Trophoblast cell (in vitro differentiated cells and primary cell): ENCODE measurements around the gene TSC2.

Experiments used
- DNase-seq, 2 donors: peaks; one replicate each; pipeline ENCODE4 v3.0.0-alpha.2; 2016
- H2AFZ ChIP-seq: 2 replicates; pipeline ENCODE4 v1.6.1; 2013; ENCODE audit warnings: low read length, moderate library complexity, mild to moderate bottlenecking; ENCODE audit not compliant: insufficient read depth, poor library complexity
- H2AK5ac ChIP-seq: 2 replicates; pipeline ENCODE4 v1.6.1; 2013; ENCODE audit warnings: mild to moderate bottlenecking, low read length
- H2BK120ac ChIP-seq: 2 replicates; pipeline ENCODE4 v1.6.1; 2013; ENCODE audit warnings: low read length, mild to moderate bottlenecking, moderate library complexity; ENCODE audit not compliant: insufficient read depth, poor library complexity
- H2BK12ac ChIP-seq: 2 replicates; pipeline ENCODE4 v1.6.1; 2013; ENCODE audit warnings: mild to moderate bottlenecking, low read length, moderate library complexity
- H2BK5ac ChIP-seq: 2 replicates; pipeline ENCODE4 v1.6.1; 2013; ENCODE audit warnings: low read length, low read depth, moderate library complexity, mild to moderate bottlenecking; ENCODE audit not compliant: poor library complexity
- H3K14ac ChIP-seq: 2 replicates; pipeline ENCODE4 v1.6.1; 2013; ENCODE audit warnings: mild to moderate bottlenecking, low read length
- H3K18ac ChIP-seq: 2 replicates; pipeline ENCODE4 v1.6.1; 2013; ENCODE audit warnings: mild to moderate bottlenecking, low read length
- H3K23ac ChIP-seq: 2 replicates; pipeline ENCODE4 v1.6.1; 2013; ENCODE audit warnings: low read length
- H3K27ac ChIP-seq: 2 replicates; pipeline ENCODE4 v1.5.1; 2013; ENCODE audit warnings: low read depth, mild to moderate bottlenecking, inconsistent platforms, low read length, moderate library complexity
- H3K27me3 ChIP-seq: 2 replicates; pipeline ENCODE4 v1.6.1; 2013; ENCODE audit warnings: inconsistent platforms, mild to moderate bottlenecking, low read length, moderate library complexity; ENCODE audit not compliant: insufficient read depth
- H3K36me3 ChIP-seq, 2 experiments: 1 replicate in 1 of 2; 2 replicates in 1 of 2; pipeline ENCODE4 v1.6.1; 2013; ENCODE audit warnings: low read length in 2 of 2, mild to moderate bottlenecking in 2 of 2, moderate library complexity in 1 of 2; ENCODE audit not compliant: insufficient read depth in 2 of 2, control insufficient read depth in 1 of 2
- H3K4ac ChIP-seq: 2 replicates; pipeline ENCODE4 v1.6.1; 2013; ENCODE audit warnings: low read depth, mild to moderate bottlenecking, low read length, moderate library complexity
- H3K4me1 ChIP-seq, 2 experiments: 1 replicate in 1 of 2; 2 replicates in 1 of 2; pipeline ENCODE4 v1.6.1; 2013; ENCODE audit warnings: low read length in 2 of 2, mild to moderate bottlenecking in 2 of 2, moderate library complexity in 1 of 2; ENCODE audit not compliant: insufficient read depth in 2 of 2, control insufficient read depth in 1 of 2
- H3K4me2 ChIP-seq: 2 replicates; pipeline ENCODE4 v1.6.1; 2013; ENCODE audit warnings: inconsistent platforms, mild to moderate bottlenecking, low read length, moderate library complexity
- H3K4me3 ChIP-seq: 2 replicates; pipeline ENCODE4 v1.5.1; 2013; ENCODE audit warnings: mild to moderate bottlenecking, low read depth, low read length, inconsistent platforms
- H3K79me1 ChIP-seq: one replicate; pipeline ENCODE4 v1.6.1; 2013; ENCODE audit warnings: low read length
- H3K79me2 ChIP-seq: 2 replicates; pipeline ENCODE4 v1.6.1; 2013; ENCODE audit warnings: low read length, mild to moderate bottlenecking; ENCODE audit not compliant: control insufficient read depth, insufficient read depth, poor library complexity
- H3K9ac ChIP-seq: 2 replicates; pipeline ENCODE4 v1.6.1; 2013; ENCODE audit warnings: mild to moderate bottlenecking, low read length
- H3K9me3 ChIP-seq: 2 replicates; pipeline ENCODE4 v1.6.1; 2013; ENCODE audit warnings: low read depth, mild to moderate bottlenecking, control low read depth, inconsistent platforms, low read length; ENCODE audit not compliant: insufficient read depth
- H4K12ac ChIP-seq: 2 replicates; pipeline ENCODE4 v1.6.1; 2013; ENCODE audit warnings: low read depth, mild to moderate bottlenecking, low read length, moderate library complexity
- H4K8ac ChIP-seq: 2 replicates; pipeline ENCODE4 v1.6.1; 2013; ENCODE audit warnings: low read depth, mild to moderate bottlenecking, low read length, moderate library complexity
- H4K91ac ChIP-seq: one replicate; pipeline ENCODE4 v1.6.1; 2013; ENCODE audit warnings: low read depth, mild to moderate bottlenecking, low read length, moderate library complexity
- WGBS: extraction: QIAGEN DNeasy Blood & Tissue Kit; methylation state at CpG from one replicate; pipeline ENCODE4 v1.1.7; 2013; ENCODE audit warnings: missing lambda C conversion rate; ENCODE audit not compliant: insufficient read length, insufficient coverage; ENCODE audit errors: extremely low coverage; 5-methylcytosine and 5-hydroxymethylcytosine counted together

TSC2 gene

DNA sequence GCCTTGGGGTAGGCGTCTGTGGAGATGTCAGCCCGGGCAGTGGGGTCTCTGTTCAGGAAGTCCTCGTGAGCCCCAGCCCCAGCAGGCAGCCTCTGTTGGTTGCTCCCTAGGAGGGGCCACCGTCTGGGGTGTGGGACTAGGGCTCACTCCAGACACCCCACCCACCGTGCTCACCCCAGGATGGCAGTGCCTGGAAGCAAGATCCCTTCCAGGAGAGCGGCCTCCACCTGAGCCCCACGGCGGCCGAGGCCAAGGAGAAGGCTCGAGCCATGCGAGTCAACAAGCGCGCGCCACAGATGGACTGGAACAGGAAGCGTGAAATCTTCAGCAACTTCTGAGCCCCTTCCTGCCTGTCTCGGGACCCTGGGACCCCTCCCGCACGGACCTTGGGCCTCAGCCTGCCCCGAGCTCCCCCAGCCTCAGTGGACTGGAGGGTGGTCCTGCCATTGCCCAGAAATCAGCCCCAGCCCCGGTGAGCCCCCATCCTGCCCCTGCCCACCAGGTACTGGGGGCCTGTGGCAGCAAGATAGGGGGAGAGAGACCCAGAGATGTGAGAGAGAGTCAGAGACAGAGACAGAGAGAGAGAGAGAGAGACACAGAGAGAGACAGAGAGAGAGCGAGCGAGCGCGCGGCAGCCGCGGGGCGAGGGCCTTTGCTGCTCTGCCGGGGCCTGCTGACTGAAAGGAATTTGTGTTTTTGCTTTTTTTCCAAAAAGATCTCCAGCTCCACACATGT lies 10.0 kb upstream of the TSC2 start:
- no peaks in the 10 kb centered on the region for H3K27me3 ChIP-seq
- no peak overlapping the region for H2BK5ac ChIP-seq
- no peak overlapping the region for H3K14ac ChIP-seq
- no peak for DNase-seq
- no CpG with 5 or more reads among the region's 29 CpGs for WGBS
- no peak overlapping the region for H3K23ac ChIP-seq
- no peak overlapping the region for H4K12ac ChIP-seq
- H3K18ac ChIP-seq = no peak overlapping the region
- H3K4me2 ChIP-seq = no peak overlapping the region
- no peaks in the 10 kb centered on the region for H3K9me3 ChIP-seq
- H3K4me1 ChIP-seq = peaks cover 26 to 28% of the 10 kb centered on the region in 2 experiments
- H3K4me3 ChIP-seq = no peak overlapping the region
- no peak overlapping the region for H4K91ac ChIP-seq
- peaks cover 17 to 20% of the 10 kb centered on the region in 2 experiments for H3K36me3 ChIP-seq
- H3K27ac ChIP-seq = no peak overlapping the region
- no peak overlapping the region for H3K4ac ChIP-seq
- H3K9ac ChIP-seq = no peak overlapping the region
- no peaks in the 10 kb centered on the region for H3K79me2 ChIP-seq
- H2AFZ ChIP-seq = no peak overlapping the region
- no peak overlapping the region for H2BK12ac ChIP-seq
- H4K8ac ChIP-seq = no peak overlapping the region
- no peak overlapping the region for H2AK5ac ChIP-seq
- peaks cover 13% of the 10 kb centered on the region for H3K79me1 ChIP-seq
- H2BK120ac ChIP-seq = no peak overlapping the region

DNA sequence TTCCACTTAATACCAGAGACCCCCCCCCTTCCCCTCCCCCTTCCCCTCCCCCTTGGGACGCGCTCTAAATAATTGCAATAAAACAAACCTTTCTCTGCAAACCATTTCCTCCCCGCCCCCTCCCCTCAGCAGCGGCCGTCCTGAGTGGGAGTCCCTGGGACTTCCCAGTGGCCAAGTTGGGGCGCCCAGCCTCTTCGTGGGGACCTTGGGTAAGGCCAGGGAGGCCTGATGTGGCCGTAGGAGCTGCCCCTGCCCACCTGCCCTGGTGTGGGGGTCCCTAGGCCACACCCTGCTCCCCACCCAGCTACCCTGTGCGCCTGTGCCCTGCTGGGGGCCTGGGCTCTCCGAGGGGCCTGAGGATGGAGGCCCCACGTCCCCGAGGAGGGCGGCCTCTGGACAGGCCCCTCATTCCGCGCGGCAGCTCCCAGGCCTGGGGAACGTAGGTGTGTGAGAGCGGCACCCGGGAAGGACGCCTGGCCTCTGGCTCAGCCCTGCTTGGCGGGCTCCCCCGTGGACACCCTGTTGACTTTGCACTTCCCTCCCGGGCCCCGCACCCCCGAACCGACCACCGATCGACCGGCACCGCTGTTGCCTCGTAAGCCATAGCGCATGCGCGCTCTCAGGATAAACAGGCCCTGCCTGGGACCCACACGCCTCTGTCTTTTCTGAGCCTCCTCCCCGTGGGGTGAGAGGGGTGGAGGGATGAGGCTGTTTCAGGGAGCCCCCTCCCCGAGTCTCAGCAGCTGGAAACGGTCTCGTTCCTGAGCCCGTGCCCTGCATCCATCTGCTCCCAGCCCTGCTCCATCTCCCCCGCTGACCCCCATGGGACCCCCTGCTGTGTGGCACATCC lies 9.2 kb upstream of the TSC2 start:
- H3K4ac ChIP-seq = no peak overlapping the region
- H3K4me2 ChIP-seq = no peak overlapping the region
- peaks cover 17 to 20% of the 10 kb centered on the region in 2 experiments for H3K36me3 ChIP-seq
- no peak overlapping the region for H4K12ac ChIP-seq
- no peaks in the 10 kb centered on the region for H3K27me3 ChIP-seq
- no peak overlapping the region for H4K8ac ChIP-seq
- H3K9me3 ChIP-seq = no peaks in the 10 kb centered on the region
- no peak for DNase-seq
- no peak overlapping the region for H2AK5ac ChIP-seq
- no peak overlapping the region for H2BK120ac ChIP-seq
- H3K4me3 ChIP-seq = no peak overlapping the region
- H3K79me2 ChIP-seq = no peaks in the 10 kb centered on the region
- no peak overlapping the region for H2AFZ ChIP-seq
- H3K4me1 ChIP-seq = peaks cover 19 to 22% of the 10 kb centered on the region in 2 experiments
- no peak overlapping the region for H3K23ac ChIP-seq
- no peak overlapping the region for H2BK5ac ChIP-seq
- no CpG with 5 or more reads among the region's 41 CpGs for WGBS
- no peak overlapping the region for H3K9ac ChIP-seq
- H3K79me1 ChIP-seq = peaks cover 9% of the 10 kb centered on the region
- no peak overlapping the region for H4K91ac ChIP-seq
- H3K27ac ChIP-seq = no peak overlapping the region
- H3K14ac ChIP-seq = no peak overlapping the region
- no peak overlapping the region for H2BK12ac ChIP-seq
- H3K18ac ChIP-seq = no peak overlapping the region

DNA sequence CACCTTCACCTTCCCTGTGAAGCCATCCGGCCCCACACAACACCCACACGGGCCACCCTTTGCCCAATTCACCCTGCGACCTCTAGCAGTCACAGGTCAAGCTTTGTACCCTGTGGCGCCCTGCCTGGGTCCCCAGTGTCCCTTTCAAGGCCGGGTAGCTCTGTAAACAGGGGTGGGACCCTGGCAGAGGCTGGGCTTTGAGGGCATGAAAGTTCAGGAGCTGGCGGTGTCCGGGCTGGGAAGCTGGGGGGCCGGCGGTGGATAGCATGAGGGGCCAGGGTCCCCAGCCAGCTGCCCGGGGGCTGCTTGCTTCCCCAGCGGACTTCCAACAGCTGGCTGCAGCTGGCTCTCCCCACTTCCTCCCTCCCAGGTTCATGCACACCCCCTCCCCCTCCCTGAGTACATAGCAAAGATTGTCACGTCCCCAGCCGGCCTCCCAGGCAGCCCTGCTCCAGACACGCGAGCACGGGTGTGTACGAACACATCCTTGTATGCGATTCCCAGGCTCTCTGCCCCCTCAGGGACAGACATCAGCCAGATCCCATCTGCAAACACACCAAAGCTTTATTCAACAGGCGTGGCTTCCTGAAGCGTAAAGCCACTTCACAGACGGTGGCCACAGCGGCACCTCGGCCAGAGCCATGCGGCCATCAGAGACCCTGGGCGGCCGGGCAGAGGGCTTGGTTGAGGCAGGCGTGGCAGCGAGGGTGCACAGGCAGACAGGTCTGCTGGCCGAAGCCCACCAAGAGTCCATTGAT lies 8.3 kb upstream of the TSC2 start:
- Histone ChIP-seq H3K9ac (no peak overlapping the region), H3K79me2 (no peaks in the 10 kb centered on the region), H3K14ac (no peak overlapping the region), H4K8ac (no peak overlapping the region), H2AFZ (no peak overlapping the region), H2BK12ac (no peak overlapping the region), H3K18ac (no peak overlapping the region), H4K12ac (no peak overlapping the region), H2BK120ac (no peak overlapping the region), H2AK5ac (no peak overlapping the region), H3K4me1 (peaks cover 13 to 16% of the 10 kb centered on the region in 2 experiments), H3K27me3 (no peaks in the 10 kb centered on the region), H2BK5ac (no peak overlapping the region), H3K4me2 (no peak overlapping the region), H3K27ac (no peak overlapping the region), H3K9me3 (peaks cover under 1% of the 10 kb centered on the region), H3K79me1 (peaks cover 5% of the 10 kb centered on the region), H4K91ac (no peak overlapping the region), H3K4ac (no peak overlapping the region), H3K23ac (no peak overlapping the region), H3K36me3 (peaks cover 17 to 20% of the 10 kb centered on the region in 2 experiments), H3K4me3 (no peak overlapping the region)
- no CpG with 5 or more reads among the region's 29 CpGs for WGBS
- DNase-seq = no peak

DNA sequence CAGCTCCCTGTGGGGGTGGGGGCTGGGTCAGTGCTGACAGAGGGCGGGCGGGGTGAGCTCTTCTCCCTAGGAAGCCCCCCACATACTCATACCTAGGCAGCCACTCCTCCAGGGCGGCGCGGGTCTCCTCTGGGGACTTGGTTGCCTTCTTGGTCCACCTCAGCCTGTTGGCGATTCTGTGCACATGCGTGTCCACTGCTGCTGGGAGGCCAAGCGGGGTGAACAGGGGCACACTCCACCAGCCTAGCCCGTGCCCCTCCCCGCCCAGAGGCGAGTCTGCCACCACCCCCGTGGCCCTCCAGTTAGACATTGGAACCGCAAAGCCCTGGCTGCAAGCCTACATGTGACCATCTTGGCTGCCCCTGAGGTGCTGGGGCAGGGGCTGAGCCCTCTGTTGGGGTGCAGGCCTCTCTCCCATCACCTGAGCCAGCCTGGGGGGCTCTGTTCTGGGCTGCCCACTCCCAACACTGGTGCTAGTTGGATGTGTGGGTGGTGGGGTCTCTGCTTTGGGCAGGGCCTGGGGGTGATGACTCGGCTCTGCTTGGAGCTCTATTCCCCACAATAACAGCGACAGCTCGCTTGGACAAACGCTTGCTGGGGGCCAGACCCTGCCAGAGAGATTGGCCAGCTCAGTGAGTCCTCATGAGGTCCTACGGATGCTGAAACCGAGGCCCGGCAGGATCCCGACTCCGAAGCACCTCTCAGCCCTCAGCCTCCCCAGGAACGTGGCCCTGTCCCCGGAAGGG lies 7.6 kb upstream of the TSC2 start:
- Histone ChIP-seq H4K91ac (no peak overlapping the region), H2AK5ac (no peak overlapping the region), H2BK5ac (no peak overlapping the region), H3K23ac (no peak overlapping the region), H4K12ac (no peak overlapping the region), H3K14ac (no peak overlapping the region), H3K36me3 (peaks cover 17 to 20% of the 10 kb centered on the region in 2 experiments), H3K79me2 (no peaks in the 10 kb centered on the region), H2BK120ac (no peak overlapping the region), H3K4me1 (peaks cover 9 to 10% of the 10 kb centered on the region in 2 experiments), H3K18ac (no peak overlapping the region), H2AFZ (no peak overlapping the region), H3K27me3 (no peaks in the 10 kb centered on the region), H3K79me1 (peaks cover 4% of the 10 kb centered on the region), H3K4ac (no peak overlapping the region), H2BK12ac (no peak overlapping the region), H3K27ac (no peak overlapping the region), H3K9ac (no peak overlapping the region), H3K9me3 (peaks cover 3% of the 10 kb centered on the region), H3K4me3 (no peak overlapping the region), H3K4me2 (no peak overlapping the region), H4K8ac (no peak overlapping the region)
- no CpG with 5 or more reads among the region's 24 CpGs for WGBS
- DNase-seq = no peak
